Nephron progenitor cell (in vitro differentiated cells): Measurements from ENCODE around the gene LRRC8C.

ENCODE experiments used
- DNase-seq: peaks from one replicate; pipeline ENCODE4 v3.0.0; 2021
- H3K27ac Mint-ChIP-seq: 2 replicates; pipeline ENCODE4 v1.8.0; 2021; ENCODE audit warnings: mild to moderate bottlenecking, moderate library complexity, mixed read lengths
- H3K27me3 Mint-ChIP-seq: 2 replicates; pipeline ENCODE4 v1.8.0; 2021; ENCODE audit warnings: mild to moderate bottlenecking, low read depth, mixed read lengths; ENCODE audit not compliant: poor library complexity
- H3K36me3 Mint-ChIP-seq: 2 replicates; pipeline ENCODE4 v1.8.0; 2021; ENCODE audit warnings: low read depth, mixed read lengths
- H3K4me1 Mint-ChIP-seq: 2 replicates; pipeline ENCODE4 v1.8.0; 2021; ENCODE audit warnings: mixed read lengths
- H3K4me3 Mint-ChIP-seq: 2 replicates; pipeline ENCODE4 v1.8.0; 2021; ENCODE audit warnings: mild to moderate bottlenecking, moderate library complexity, mixed read lengths
- H3K9me3 Mint-ChIP-seq: 2 replicates; pipeline ENCODE4 v1.8.0; 2021; ENCODE audit warnings: mild to moderate bottlenecking, moderate library complexity, mixed read lengths
- CTCF ChIP-seq: fragments of 200-600 bp; sonication (generic); IDR thresholded peaks from 2 replicates; pipeline ENCODE4 v1.5.0; 2021; ENCODE audit warnings: antibody characterized with exemption

LRRC8C gene

GRCh38 chr1:89668961-89669360 is 36.0 kb downstream of the LRRC8C start:
- Mint-ChIP-seq H3K4me1 (no peaks in the 10 kb centered on the region), H3K4me3 (no peak overlapping the region), H3K27ac (no peak overlapping the region), H3K27me3 (peaks cover 8% of the 10 kb centered on the region), H3K36me3 (peaks cover 11% of the 10 kb centered on the region), H3K9me3 (peaks cover 13% of the 10 kb centered on the region)
- DNase-seq: no peak
- TF ChIP-seq CTCF: no peak

- no peak for TF ChIP-seq CTCF
- Mint-ChIP-seq H3K4me1 (no peaks in the 10 kb centered on the region), H3K36me3 (peaks cover 7% of the 10 kb centered on the region), H3K27me3 (peaks cover 7% of the 10 kb centered on the region), H3K4me3 (no peak overlapping the region), H3K27ac (no peak overlapping the region), H3K9me3 (peaks cover 8% of the 10 kb centered on the region)
- DNase-seq: no peak
These were observed 36.5 kb downstream of the LRRC8C start for GRCh38 chr1:89669441-89669840.

- no peak overlapping the region for H3K27ac Mint-ChIP-seq
- H3K4me3 Mint-ChIP-seq: no peak overlapping the region
- no peak for TF ChIP-seq CTCF
- no peak for DNase-seq
- peaks cover under 1% of the 10 kb centered on the region for H3K9me3 Mint-ChIP-seq
- H3K36me3 Mint-ChIP-seq: no peaks in the 10 kb centered on the region
- H3K4me1 Mint-ChIP-seq: no peaks in the 10 kb centered on the region
- peaks cover 3% of the 10 kb centered on the region for H3K27me3 Mint-ChIP-seq
These were observed 37.2 kb downstream of the LRRC8C start for GRCh38 chr1:89670163-89670562.

- Mint-ChIP-seq H3K9me3 (no peaks in the 10 kb centered on the region), H3K4me1 (no peaks in the 10 kb centered on the region)
- TF ChIP-seq CTCF: no peak
These were observed 37.8 kb downstream of the LRRC8C start for GRCh38 chr1:89670711-89671110.

GRCh38 chr1:89671775-89672488 is 39.0 kb downstream of the LRRC8C start:
- TF ChIP-seq CTCF: no peak
- no peak overlapping the region for H3K4me3 Mint-ChIP-seq
- no peaks in the 10 kb centered on the region for H3K9me3 Mint-ChIP-seq
- no peak for DNase-seq
- no peaks in the 10 kb centered on the region for H3K4me1 Mint-ChIP-seq
- H3K27ac Mint-ChIP-seq: no peak overlapping the region
- peaks cover 3% of the 10 kb centered on the region for H3K27me3 Mint-ChIP-seq
- H3K36me3 Mint-ChIP-seq: no peaks in the 10 kb centered on the region

More at GRCh38 chr1:89670711-89671110, 37.8 kb downstream of the LRRC8C start:
- Mint-ChIP-seq H3K4me3 (no peak overlapping the region), H3K36me3 (no peaks in the 10 kb centered on the region), H3K27me3 (peaks cover 3% of the 10 kb centered on the region), H3K27ac (no peak overlapping the region)
- DNase-seq: no peak

GRCh38 chr1:89672489-89673183 is 39.7 kb downstream of the LRRC8C start:
- no peaks in the 10 kb centered on the region for H3K27me3 Mint-ChIP-seq
- no peak overlapping the region for H3K27ac Mint-ChIP-seq
- H3K4me1 Mint-ChIP-seq: no peaks in the 10 kb centered on the region
- DNase-seq: no peak
- no peak overlapping the region for H3K4me3 Mint-ChIP-seq
- H3K36me3 Mint-ChIP-seq: no peaks in the 10 kb centered on the region
- H3K9me3 Mint-ChIP-seq: no peaks in the 10 kb centered on the region
- no peak for TF ChIP-seq CTCF
